ENCODE data around the gene SACM1L.

Gene SACM1L

GRCh38 chr3:45774581-45775521 lies 85.7 kb downstream of the SACM1L start:
- no peak overlapping the region for H2AFZ ChIP-seq (ENCODE audit: low read depth, low read length)
- peaks cover 5% of the 10 kb centered on the region for H3K27me3 ChIP-seq (ENCODE audit: insufficient read depth, low read length)
- H3K36me3 ChIP-seq (ENCODE audit: insufficient read depth, low read length), result no peaks in the 10 kb centered on the region

GRCh38 chr3:45775571-45776300 lies 86.5 kb downstream of the SACM1L start:
- H3K9me3 ChIP-seq (ENCODE audit: low read length), result peaks cover 2% of the 10 kb centered on the region
- H2AFZ ChIP-seq (ENCODE audit: low read depth, low read length), result no peak overlapping the region
- H3K36me3 ChIP-seq (ENCODE audit: insufficient read depth, low read length), result no peaks in the 10 kb centered on the region
- no peak overlapping the region for H3K4me3 ChIP-seq (ENCODE audit: low read length)
- H3K4me1 ChIP-seq (ENCODE audit: insufficient read depth, low read length), result no peaks in the 10 kb centered on the region
- H3K27me3 ChIP-seq (ENCODE audit: insufficient read depth, low read length), result peaks cover 5% of the 10 kb centered on the region

More at GRCh38 chr3:45774581-45775521, 85.7 kb downstream of the SACM1L start:
- Histone ChIP-seq H3K9me3 (ENCODE audit: low read length) (peaks cover 2% of the 10 kb centered on the region), H3K4me3 (ENCODE audit: low read length) (no peak overlapping the region), H3K4me1 (ENCODE audit: insufficient read depth, low read length) (no peaks in the 10 kb centered on the region)

- Histone ChIP-seq H2AFZ (ENCODE audit: low read depth, low read length) (no peak overlapping the region), H3K4me1 (ENCODE audit: insufficient read depth, low read length) (no peaks in the 10 kb centered on the region), H3K27me3 (ENCODE audit: insufficient read depth, low read length) (peaks cover 5% of the 10 kb centered on the region), H3K4me3 (ENCODE audit: low read length) (no peak overlapping the region), H3K36me3 (ENCODE audit: insufficient read depth, low read length) (no peaks in the 10 kb centered on the region), H3K9me3 (ENCODE audit: low read length) (peaks cover 2% of the 10 kb centered on the region)
Observed at GRCh38 chr3:45776301-45776595, 87.1 kb downstream of the SACM1L start.

- H3K4me3 ChIP-seq (ENCODE audit: low read length), result no peak overlapping the region
Observed at GRCh38 chr3:45776611-45777010, 87.4 kb downstream of the SACM1L start.

GRCh38 chr3:45777111-45777745 lies 88.0 kb downstream of the SACM1L start:
- Histone ChIP-seq H3K4me1 (ENCODE audit: insufficient read depth, low read length) (no peaks in the 10 kb centered on the region), H3K27me3 (ENCODE audit: insufficient read depth, low read length) (peaks cover 5% of the 10 kb centered on the region)

More at GRCh38 chr3:45776611-45777010, 87.4 kb downstream of the SACM1L start:
- Histone ChIP-seq H2AFZ (ENCODE audit: low read depth, low read length) (no peak overlapping the region), H3K4me1 (ENCODE audit: insufficient read depth, low read length) (no peaks in the 10 kb centered on the region), H3K36me3 (ENCODE audit: insufficient read depth, low read length) (no peaks in the 10 kb centered on the region), H3K27me3 (ENCODE audit: insufficient read depth, low read length) (peaks cover 5% of the 10 kb centered on the region), H3K9me3 (ENCODE audit: low read length) (peaks cover 2% of the 10 kb centered on the region)

GRCh38 chr3:45777746-45778386 lies 88.7 kb downstream of the SACM1L start:
- peaks cover 6% of the 10 kb centered on the region for H3K27me3 ChIP-seq (ENCODE audit: insufficient read depth, low read length)
- no peak overlapping the region for H3K4me3 ChIP-seq (ENCODE audit: low read length)
- H3K4me1 ChIP-seq (ENCODE audit: insufficient read depth, low read length), result no peaks in the 10 kb centered on the region
- H3K9me3 ChIP-seq (ENCODE audit: low read length), result no peaks in the 10 kb centered on the region
- no peak overlapping the region for H2AFZ ChIP-seq (ENCODE audit: low read depth, low read length)
- H3K36me3 ChIP-seq (ENCODE audit: insufficient read depth, low read length), result no peaks in the 10 kb centered on the region

More at GRCh38 chr3:45777111-45777745, 88.0 kb downstream of the SACM1L start:
- Histone ChIP-seq H3K4me3 (ENCODE audit: low read length) (no peak overlapping the region), H3K36me3 (ENCODE audit: insufficient read depth, low read length) (no peaks in the 10 kb centered on the region), H2AFZ (ENCODE audit: low read depth, low read length) (no peak overlapping the region), H3K9me3 (ENCODE audit: low read length) (no peaks in the 10 kb centered on the region)

GRCh38 chr3:45778761-45779201 lies 89.6 kb downstream of the SACM1L start:
- Histone ChIP-seq H3K27me3 (ENCODE audit: insufficient read depth, low read length) (peaks cover 6% of the 10 kb centered on the region), H3K4me3 (ENCODE audit: low read length) (no peak overlapping the region), H3K4me1 (ENCODE audit: insufficient read depth, low read length) (no peaks in the 10 kb centered on the region), H3K36me3 (ENCODE audit: insufficient read depth, low read length) (no peaks in the 10 kb centered on the region), H2AFZ (ENCODE audit: low read depth, low read length) (no peak overlapping the region), H3K9me3 (ENCODE audit: low read length) (no peaks in the 10 kb centered on the region)

- no peaks in the 10 kb centered on the region for H3K4me1 ChIP-seq (ENCODE audit: insufficient read depth, low read length)
- H2AFZ ChIP-seq (ENCODE audit: low read depth, low read length), result no peak overlapping the region
- H3K9me3 ChIP-seq (ENCODE audit: low read length), result no peaks in the 10 kb centered on the region
- H3K36me3 ChIP-seq (ENCODE audit: insufficient read depth, low read length), result no peaks in the 10 kb centered on the region
- H3K4me3 ChIP-seq (ENCODE audit: low read length), result no peak overlapping the region
- peaks cover 6% of the 10 kb centered on the region for H3K27me3 ChIP-seq (ENCODE audit: insufficient read depth, low read length)
Observed at GRCh38 chr3:45779746-45780735, 90.8 kb downstream of the SACM1L start.

GRCh38 chr3:45781271-45781670 lies 92.1 kb downstream of the SACM1L start:
- H3K36me3 ChIP-seq (ENCODE audit: insufficient read depth, low read length), result no peaks in the 10 kb centered on the region
- H3K4me3 ChIP-seq (ENCODE audit: low read length), result no peak overlapping the region
- peaks cover 2% of the 10 kb centered on the region for H3K27me3 ChIP-seq (ENCODE audit: insufficient read depth, low read length)
- H3K4me1 ChIP-seq (ENCODE audit: insufficient read depth, low read length), result no peaks in the 10 kb centered on the region
- H3K9me3 ChIP-seq (ENCODE audit: low read length), result no peaks in the 10 kb centered on the region
- no peak overlapping the region for H2AFZ ChIP-seq (ENCODE audit: low read depth, low read length)

GRCh38 chr3:45781841-45782240 lies 92.6 kb downstream of the SACM1L start:
- peaks cover 2% of the 10 kb centered on the region for H3K27me3 ChIP-seq (ENCODE audit: insufficient read depth, low read length)
- no peaks in the 10 kb centered on the region for H3K4me1 ChIP-seq (ENCODE audit: insufficient read depth, low read length)
- H3K4me3 ChIP-seq (ENCODE audit: low read length), result no peak overlapping the region
- H2AFZ ChIP-seq (ENCODE audit: low read depth, low read length), result no peak overlapping the region
- no peaks in the 10 kb centered on the region for H3K9me3 ChIP-seq (ENCODE audit: low read length)
- H3K36me3 ChIP-seq (ENCODE audit: insufficient read depth, low read length), result no peaks in the 10 kb centered on the region

- Histone ChIP-seq H3K4me1 (ENCODE audit: insufficient read depth, low read length) (no peaks in the 10 kb centered on the region), H3K36me3 (ENCODE audit: insufficient read depth, low read length) (no peaks in the 10 kb centered on the region), H3K27me3 (ENCODE audit: insufficient read depth, low read length) (peaks cover 2% of the 10 kb centered on the region), H2AFZ (ENCODE audit: low read depth, low read length) (no peak overlapping the region), H3K9me3 (ENCODE audit: low read length) (no peaks in the 10 kb centered on the region), H3K4me3 (ENCODE audit: low read length) (no peak overlapping the region)
Observed at GRCh38 chr3:45782381-45782780, 93.2 kb downstream of the SACM1L start.

GRCh38 chr3:45783667-45784066 lies 94.5 kb downstream of the SACM1L start:
- no peaks in the 10 kb centered on the region for H3K4me1 ChIP-seq (ENCODE audit: insufficient read depth, low read length)
- no peak overlapping the region for H3K4me3 ChIP-seq (ENCODE audit: low read length)
- H2AFZ ChIP-seq (ENCODE audit: low read depth, low read length), result no peak overlapping the region
- H3K27me3 ChIP-seq (ENCODE audit: insufficient read depth, low read length), result peaks cover 2% of the 10 kb centered on the region
- H3K36me3 ChIP-seq (ENCODE audit: insufficient read depth, low read length), result no peaks in the 10 kb centered on the region
- no peaks in the 10 kb centered on the region for H3K9me3 ChIP-seq (ENCODE audit: low read length)

All from neuron (in vitro differentiated cells).